ENCODE results near the gene RAB33A.
"Not testable (repeated sequence)": the region's sequence is repeated elsewhere in the genome, so short reads cannot be mapped to it uniquely, and the experiment has no call there.

The RAB33A gene

GRCh38 chrX:130173190-130173895 lies 1.6 kb downstream of the RAB33A start:
- DNase-seq, result no peak

GRCh38 chrX:130174045-130174704 lies 2.4 kb downstream of the RAB33A start:
- no peak for DNase-seq

- DNase-seq, result no peak
Measured at GRCh38 chrX:130174937-130175336, 3.2 kb downstream of the RAB33A start.

DNA sequence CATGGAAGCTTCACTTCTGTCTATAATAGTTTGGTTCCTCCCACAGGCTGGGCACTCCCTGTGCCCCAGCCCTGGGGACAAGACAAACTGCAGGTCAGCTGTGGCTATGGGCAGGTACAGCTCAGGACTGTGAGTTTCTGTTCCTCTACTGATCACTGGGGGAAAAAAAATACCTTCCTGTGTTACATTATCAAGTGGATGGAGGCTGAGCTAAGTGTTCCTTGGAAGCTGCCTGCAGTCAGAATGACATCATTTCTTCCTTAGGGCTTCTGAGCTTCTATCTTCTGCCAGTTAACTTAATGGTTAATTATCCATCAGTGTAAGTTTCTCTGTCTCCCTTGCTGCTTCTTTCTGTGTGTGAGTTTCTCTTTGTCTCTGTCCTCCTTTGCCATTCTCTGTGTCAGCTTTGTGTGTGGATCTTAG lies 4.6 kb downstream of the RAB33A start:
- DNase-seq, result no peak

DNA sequence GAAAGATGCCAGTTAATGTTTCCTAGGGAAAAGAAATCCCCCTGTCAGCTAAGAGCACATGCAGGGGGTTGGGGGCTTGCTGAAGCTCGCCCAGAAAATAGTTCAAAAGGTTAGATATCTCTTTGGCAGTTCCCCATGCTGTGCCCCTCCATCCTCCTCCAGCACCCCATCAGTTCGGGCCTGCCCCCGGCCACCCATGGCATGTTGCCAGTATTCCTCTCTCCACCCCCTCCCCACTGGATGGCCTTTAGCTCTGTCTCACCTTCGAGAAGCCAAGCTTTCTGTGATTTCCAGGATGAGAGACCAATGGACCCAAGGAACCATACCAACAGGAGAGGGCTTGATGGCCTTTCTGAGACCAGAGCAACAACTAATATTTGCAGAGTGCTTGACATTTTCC lies 5.2 kb downstream of the RAB33A start:
- no peak for DNase-seq

- DNase-seq, result no peak
Measured at GRCh38 chrX:130179170-130179569, 7.4 kb downstream of the RAB33A start.

- no peak for DNase-seq
Measured at GRCh38 chrX:130179579-130180215, 7.9 kb downstream of the RAB33A start.

DNA sequence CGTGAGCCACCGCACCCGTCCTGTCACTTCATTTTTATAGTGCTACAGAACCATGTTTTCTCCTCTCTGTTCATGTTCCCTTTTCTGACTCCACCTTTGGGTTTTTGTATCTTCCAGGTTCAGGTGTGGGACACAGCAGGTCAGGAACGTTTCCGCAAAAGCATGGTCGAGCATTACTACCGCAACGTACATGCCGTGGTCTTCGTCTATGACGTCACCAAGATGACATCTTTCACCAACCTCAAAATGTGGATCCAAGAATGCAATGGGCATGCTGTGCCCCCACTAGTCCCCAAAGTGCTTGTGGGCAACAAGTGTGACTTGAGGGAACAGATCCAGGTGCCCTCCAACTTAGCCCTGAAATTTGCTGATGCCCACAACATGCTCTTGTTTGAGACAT lies 12.4 kb downstream of the RAB33A start:
- no peak for DNase-seq

GRCh38 chrX:130184857-130185256 lies 13.1 kb downstream of the RAB33A start:
- no peak for DNase-seq

GRCh38 chrX:130186651-130187050 lies 14.9 kb downstream of the RAB33A start:
- DNase-seq, result no peak

GRCh38 chrX:130190801-130191200 lies 19.0 kb downstream of the RAB33A start:
- no peak for DNase-seq

- DNase-seq, result no peak
Measured at GRCh38 chrX:130196466-130196865, 24.7 kb downstream of the RAB33A start.

GRCh38 chrX:130197464-130197863 lies 25.7 kb downstream of the RAB33A start:
- DNase-seq, result no peak

- no peak for DNase-seq
Measured at GRCh38 chrX:130204647-130205046, 32.9 kb downstream of the RAB33A start.

- no peak for DNase-seq
Measured at GRCh38 chrX:130211415-130212186, 39.8 kb downstream of the RAB33A start.

GRCh38 chrX:130212371-130212770 lies 40.6 kb downstream of the RAB33A start:
- no peak for DNase-seq

GRCh38 chrX:130213376-130213775 lies 41.6 kb downstream of the RAB33A start:
- DNase-seq, result no peak

GRCh38 chrX:130216320-130216719 lies 44.6 kb downstream of the RAB33A start:
- peak in 1 of 2 experiments; percentile 27 for DNase-seq

- no peak for DNase-seq
Measured at GRCh38 chrX:130224810-130225209, 53.0 kb downstream of the RAB33A start.

GRCh38 chrX:130228871-130229270 lies 57.1 kb downstream of the RAB33A start:
- DNase-seq, result no peak

GRCh38 chrX:130231184-130231583 lies 59.4 kb downstream of the RAB33A start:
- not testable (repeated sequence) for DNase-seq
